Measurements from ENCODE around the gene URI1.
"Not testable (repeated sequence)": the region's sequence is repeated elsewhere in the genome, so short reads cannot be mapped to it uniquely, and the experiment has no call there.

DNA sequence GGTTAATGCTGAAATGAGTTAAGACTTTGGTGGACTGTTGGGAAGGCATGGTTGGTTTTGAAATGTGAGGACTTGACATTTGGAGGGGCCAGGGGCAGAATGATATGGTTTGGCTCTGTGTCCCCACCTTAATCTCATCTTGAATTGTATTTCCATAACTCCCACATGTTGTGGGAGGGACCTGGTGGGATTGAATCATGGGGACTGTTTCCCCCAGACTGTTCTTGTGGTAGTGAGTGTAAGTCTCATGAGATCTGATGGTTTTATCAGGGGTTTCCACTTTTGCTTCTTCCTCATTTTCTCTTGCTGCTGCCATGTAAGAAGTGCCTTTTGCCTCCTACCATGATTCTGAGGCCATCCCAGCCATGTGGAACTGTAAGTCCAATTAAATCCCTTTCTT lies 101.0 kb downstream of the URI1 start:
- TF ChIP-seq, protein P1, sequence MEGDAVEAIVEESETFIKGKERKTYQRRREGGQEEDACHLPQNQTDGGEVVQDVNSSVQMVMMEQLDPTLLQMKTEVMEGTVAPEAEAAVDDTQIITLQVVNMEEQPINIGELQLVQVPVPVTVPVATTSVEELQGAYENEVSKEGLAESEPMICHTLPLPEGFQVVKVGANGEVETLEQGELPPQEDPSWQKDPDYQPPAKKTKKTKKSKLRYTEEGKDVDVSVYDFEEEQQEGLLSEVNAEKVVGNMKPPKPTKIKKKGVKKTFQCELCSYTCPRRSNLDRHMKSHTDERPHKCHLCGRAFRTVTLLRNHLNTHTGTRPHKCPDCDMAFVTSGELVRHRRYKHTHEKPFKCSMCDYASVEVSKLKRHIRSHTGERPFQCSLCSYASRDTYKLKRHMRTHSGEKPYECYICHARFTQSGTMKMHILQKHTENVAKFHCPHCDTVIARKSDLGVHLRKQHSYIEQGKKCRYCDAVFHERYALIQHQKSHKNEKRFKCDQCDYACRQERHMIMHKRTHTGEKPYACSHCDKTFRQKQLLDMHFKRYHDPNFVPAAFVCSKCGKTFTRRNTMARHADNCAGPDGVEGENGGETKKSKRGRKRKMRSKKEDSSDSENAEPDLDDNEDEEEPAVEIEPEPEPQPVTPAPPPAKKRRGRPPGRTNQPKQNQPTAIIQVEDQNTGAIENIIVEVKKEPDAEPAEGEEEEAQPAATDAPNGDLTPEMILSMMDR (IDR thresholded peaks at IDR 0.05; ENCODE audit: low read depth, low read length), result not testable (repeated sequence)
- TF ChIP-seq POLR2A (IDR thresholded peaks at IDR 0.05; ENCODE audit: extremely low read depth, insufficient read length); MYC (IDR thresholded peaks at IDR 0.05; ENCODE audit: low read depth, low read length): not testable (repeated sequence)
- TF ChIP-seq, protein P2, sequence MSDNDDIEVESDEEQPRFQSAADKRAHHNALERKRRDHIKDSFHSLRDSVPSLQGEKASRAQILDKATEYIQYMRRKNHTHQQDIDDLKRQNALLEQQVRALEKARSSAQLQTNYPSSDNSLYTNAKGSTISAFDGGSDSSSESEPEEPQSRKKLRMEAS (IDR thresholded peaks at IDR 0.05; ENCODE audit: low read depth, low read length), result not testable (repeated sequence)
